Stimulated activated CD8-positive, alpha-beta memory T cell treated with anti-CD3 and anti-CD28 coated beads, Interleukin-2, amount 100 ng/mL, for 48 hours (primary cell): ENCODE results near the gene CXCL12.

ENCODE experiments used
- DNase-seq, 2 donors: peaks; one replicate each; pipeline ENCODE4 v3.0.0-alpha.2; 2020; ENCODE audit warnings: low read depth in 2 of 2

The CXCL12 gene

DNA sequence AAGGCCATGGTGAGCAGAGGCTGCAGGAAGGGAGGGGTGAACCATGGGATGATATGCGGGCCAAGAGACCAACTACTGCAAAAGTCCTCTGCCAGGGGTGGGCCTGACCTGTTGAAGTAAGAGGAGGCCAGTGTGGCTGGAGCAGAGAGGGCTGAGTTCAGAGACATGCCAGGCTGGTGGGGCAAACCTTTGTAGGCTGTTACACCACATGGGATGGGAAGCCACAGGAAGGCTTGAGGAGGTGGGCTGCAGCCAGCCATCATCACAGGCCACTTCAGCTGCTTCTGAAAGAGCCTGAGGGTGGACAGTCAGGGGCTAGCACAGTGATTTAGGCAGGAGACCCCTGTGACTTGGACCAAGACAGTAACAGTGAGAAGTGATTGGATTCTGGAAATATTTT, 20.3 kb downstream of the CXCL12 start:
- DNase-seq: no peak

- DNase-seq: no peak
Measured at GRCh38 chr10:44363716-44364115, 21.2 kb downstream of the CXCL12 start.

- DNase-seq: no peak
Measured at GRCh38 chr10:44362866-44363711, 21.8 kb downstream of the CXCL12 start.

DNA sequence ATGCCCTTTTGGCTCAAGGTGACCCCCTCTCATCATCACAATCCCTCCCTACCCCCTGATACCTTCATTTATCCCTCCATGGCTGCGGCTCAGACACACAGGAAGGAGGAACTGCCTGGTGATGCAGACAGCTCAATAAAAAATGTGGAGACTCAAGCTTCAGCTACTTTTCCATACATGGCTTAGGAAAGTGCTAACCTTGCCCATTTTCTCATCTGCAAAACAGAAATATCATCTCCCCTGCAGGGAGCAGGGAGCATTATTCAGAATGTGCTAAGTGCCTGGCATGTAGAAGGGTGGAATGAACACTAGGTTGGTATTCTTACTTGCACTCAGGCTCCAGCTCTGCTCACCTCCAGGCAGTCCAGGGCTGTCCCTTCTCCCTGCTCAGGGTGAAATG, 23.8 kb downstream of the CXCL12 start:
- no peak for DNase-seq

DNA sequence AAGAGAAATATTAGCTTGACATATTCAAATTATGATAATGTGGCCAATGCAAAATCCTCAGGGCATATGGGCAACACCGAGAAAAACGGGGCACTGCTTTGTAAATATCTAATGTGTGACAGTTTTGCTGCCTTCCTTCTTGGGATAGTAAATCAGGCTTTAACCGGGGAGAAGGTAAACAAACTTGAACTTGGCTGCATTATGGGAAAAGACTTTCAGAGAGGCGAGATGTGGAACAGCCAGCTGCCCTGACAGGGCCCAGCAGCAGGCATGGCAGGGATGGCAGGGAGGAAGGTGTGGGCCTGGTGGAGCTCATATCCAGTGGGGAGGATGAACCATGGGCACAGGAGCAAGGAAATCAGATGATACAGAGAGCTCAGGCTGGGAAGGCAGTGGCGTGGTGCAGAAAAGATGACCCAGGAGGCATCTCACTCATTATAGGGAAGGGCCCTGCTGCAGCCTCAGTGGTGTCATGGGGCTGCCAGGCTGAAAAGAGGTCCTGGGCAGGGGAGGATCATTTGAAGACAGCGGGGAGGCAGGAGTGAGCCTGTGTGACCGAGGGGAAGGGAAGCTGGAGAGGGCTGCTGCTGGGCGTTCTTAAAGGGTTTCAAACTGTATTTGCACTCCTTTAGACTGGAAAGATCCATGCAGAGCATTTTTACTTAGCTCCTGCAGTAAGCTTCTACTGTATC, 26.7 kb downstream of the CXCL12 start:
- no peak for DNase-seq

DNA sequence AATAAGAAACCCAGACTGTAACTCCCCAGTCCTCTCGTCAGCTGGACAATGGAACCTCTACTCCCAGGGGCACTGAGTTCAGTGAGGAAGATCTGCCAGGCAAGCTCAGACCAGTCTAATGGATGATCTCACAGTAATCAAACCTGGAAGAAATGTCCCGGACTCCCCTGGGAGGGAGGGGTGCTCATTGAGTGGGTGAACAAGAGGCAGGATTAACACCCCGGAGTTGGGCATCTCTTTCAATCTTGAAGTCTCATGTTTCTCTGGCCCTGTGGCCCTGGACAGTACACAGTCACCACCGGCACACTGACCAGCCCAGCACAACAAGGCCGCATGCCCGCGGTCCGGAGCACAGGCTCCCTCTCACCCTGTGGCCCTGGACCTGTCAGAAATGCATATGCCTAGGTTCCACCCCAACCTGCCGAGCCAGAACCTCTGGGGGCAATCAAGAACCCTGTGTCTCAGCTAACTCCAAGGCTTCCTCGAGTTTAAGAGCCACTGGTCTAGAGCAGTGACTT, 27.8 kb downstream of the CXCL12 start:
- no peak for DNase-seq

- no peak for DNase-seq
Measured at GRCh38 chr10:44356139-44357022, 28.5 kb downstream of the CXCL12 start.

GRCh38 chr10:44355630-44356029, 29.3 kb downstream of the CXCL12 start:
- DNase-seq: no peak

- DNase-seq: no peak
Measured at GRCh38 chr10:44354771-44355170, 30.1 kb downstream of the CXCL12 start.

DNA sequence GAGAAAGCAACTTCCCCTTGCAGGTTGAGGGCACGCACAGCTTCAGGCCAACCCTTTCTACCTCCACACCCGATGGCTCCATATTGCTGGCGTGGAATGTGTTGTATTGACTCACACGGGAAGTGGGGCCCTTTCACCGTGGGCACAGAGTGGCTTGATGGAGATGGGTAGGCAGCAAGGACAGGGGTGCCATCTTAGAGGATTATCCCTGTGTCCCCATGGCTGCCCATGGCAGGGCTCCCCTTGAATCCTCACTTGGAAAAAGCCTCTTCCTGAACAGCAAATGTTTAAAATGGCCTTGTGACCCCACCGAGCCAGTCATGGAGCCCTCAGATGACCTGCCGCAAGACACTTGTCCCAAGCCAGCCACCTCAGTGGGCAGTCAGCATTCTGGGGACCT, 31.2 kb downstream of the CXCL12 start:
- DNase-seq: no peak

GRCh38 chr10:44353128-44353390, 31.8 kb downstream of the CXCL12 start:
- DNase-seq: no peak

DNA sequence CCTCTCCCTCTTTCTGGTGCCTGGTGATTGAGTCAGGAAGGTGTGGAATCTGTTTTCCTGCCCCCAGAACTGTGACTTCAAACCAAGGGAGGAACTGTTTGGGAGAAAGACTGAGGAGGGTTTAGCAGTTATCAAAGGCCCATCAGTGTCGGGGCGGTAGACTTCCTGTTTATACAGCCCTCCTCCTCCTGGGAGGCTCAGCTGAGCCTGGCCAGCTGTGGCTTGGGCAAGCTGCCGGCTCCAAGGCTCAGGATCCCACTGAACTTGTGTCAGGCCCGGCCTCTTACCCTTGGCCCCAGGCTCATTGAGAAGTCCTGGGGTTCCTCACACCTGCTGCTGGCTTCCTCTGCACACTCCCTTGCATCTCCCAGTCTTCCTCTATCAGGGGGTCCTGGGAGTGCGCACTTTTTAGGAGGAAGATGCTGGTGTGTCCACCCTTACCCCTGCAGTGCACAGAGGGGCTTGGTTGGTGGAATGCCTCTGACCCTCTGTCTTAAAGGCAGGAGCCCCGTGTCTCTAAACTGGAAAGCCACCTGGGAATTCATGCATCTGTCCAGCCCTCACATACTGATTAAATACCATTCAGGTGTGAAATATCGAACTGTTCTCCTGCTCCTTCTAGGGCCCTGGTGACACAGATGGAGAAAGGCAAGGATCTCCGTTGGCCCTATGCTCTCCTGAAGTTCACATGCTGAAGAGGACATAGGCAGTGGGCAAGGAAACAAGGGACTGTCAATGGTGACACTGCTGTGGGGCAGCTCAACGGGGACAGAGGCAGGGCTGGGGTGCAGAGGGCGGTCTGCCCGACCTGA, 32.4 kb downstream of the CXCL12 start:
- no peak for DNase-seq

- no peak for DNase-seq
Measured at GRCh38 chr10:44348496-44348895, 36.4 kb downstream of the CXCL12 start.

- DNase-seq: no peak
Measured at GRCh38 chr10:44347609-44348400, 37.1 kb downstream of the CXCL12 start.

- no peak for DNase-seq
Measured at GRCh38 chr10:44344727-44345126, 40.2 kb downstream of the CXCL12 start.

- DNase-seq: no peak
Measured at GRCh38 chr10:44343843-44344242, 41.1 kb downstream of the CXCL12 start.

GRCh38 chr10:44341886-44342285, 43.0 kb downstream of the CXCL12 start:
- no peak for DNase-seq

DNA sequence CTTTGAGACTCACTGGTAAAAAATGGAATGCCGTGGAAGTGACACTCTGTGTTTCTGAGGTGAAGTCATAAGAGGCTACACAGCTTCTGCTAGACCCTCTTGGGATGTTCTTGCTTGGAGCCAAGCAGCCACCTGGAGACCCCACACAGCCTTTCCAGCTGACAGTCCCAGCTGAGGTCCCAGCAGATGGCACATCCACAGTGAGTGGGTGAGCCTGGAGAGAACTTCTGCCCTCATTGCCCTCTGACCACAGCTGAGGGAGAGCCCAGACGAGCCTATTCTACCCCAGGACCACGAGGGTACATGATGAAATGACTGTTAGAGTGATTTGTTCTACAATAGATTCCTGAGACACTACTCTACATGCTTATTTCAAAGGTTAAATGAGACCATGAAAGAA, 44.3 kb downstream of the CXCL12 start:
- DNase-seq: no peak

DNA sequence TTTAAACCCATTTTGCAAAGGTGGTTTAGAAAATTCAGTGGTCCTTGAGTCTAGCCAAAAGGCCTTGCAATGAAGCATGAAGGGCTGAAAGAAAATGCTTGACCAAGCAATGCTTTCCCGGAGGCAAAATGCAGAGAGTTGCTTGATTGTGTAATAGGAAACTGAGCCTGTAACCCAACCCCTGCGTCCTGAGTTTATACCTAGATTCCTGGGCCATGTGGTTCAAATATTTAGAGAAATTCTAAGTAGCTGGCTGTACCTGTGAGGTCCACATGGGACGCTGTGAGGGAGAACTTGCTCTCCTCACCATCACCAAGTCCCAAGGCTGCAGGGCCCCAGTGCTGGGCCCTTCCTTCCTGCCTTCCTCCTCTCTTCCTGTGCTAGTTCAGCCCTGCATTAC, 45.7 kb downstream of the CXCL12 start:
- no peak for DNase-seq

DNA sequence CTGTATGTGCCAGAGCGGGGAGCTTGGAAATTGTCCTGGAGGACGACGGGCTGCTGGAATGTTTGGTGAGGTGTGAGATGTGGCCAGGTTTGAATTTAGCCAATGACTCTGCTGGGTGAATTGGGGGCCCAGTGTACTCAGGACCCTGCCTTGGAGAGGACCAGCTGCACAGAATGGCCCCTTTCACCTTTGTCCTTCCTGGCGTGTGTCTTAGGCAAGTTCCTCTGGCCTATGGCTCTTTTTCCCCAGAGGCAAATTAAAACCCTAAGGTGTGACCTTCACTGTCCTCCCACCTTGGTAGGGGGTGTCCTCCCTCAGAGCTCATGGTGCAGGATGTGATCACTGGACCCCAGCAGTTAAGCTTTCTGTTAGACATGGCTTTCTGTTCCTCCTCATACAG, 47.8 kb downstream of the CXCL12 start:
- no peak for DNase-seq
